RWPE2 (cell line): Measurements from ENCODE around the gene PCDH19.
"Not testable (repeated sequence)": the region's sequence is repeated elsewhere in the genome, so short reads cannot be mapped to it uniquely, and the experiment has no call there.

Source experiments
- ATAC-seq: fragments of 200-7000 bp; cut with Tn5 transposase; 3 replicates; pipeline ENCODE4 v1.9.1; 2021; ENCODE audit warnings: low read depth
- DNase-seq: peaks from one replicate; pipeline ENCODE4 v3.0.0-alpha.2; 2020; ENCODE audit warnings: low spot score
- H3K27ac ChIP-seq: fragments of 450-650 bp; 2 replicates; pipeline ENCODE4 v1.5.1; 2017; ENCODE audit warnings: mild to moderate bottlenecking; ENCODE audit not compliant: poor library complexity, severe bottlenecking
- H3K27me3 ChIP-seq: fragments of 250-450 bp; sonication (Bioruptor Pico); 2 replicates; pipeline ENCODE4 v1.5.1; 2021; ENCODE audit warnings: mild to moderate bottlenecking, moderate library complexity; ENCODE audit not compliant: insufficient read depth, poor library complexity, severe bottlenecking
- H3K36me3 ChIP-seq: fragments of 250-450 bp; sonication (Bioruptor Pico); 2 replicates; pipeline ENCODE4 v1.5.1; 2020; ENCODE audit warnings: low read depth, mild to moderate bottlenecking, moderate library complexity
- H3K4me1 ChIP-seq: fragments of 250-450 bp; sonication (Bioruptor Pico); 2 replicates; pipeline ENCODE4 v1.5.1; 2021; ENCODE audit warnings: mild to moderate bottlenecking, moderate library complexity; ENCODE audit not compliant: insufficient read depth, poor library complexity, severe bottlenecking
- H3K4me3 ChIP-seq: fragments of 250-450 bp; sonication (Bioruptor Pico); 2 replicates; pipeline ENCODE4 v1.5.1; 2021; ENCODE audit warnings: mild to moderate bottlenecking, moderate library complexity; ENCODE audit not compliant: severe bottlenecking
- H3K9me3 ChIP-seq: fragments of 250-450 bp; sonication (Bioruptor Pico); 2 replicates; pipeline ENCODE4 v1.5.1; 2021; ENCODE audit warnings: mild to moderate bottlenecking, moderate library complexity; ENCODE audit not compliant: severe bottlenecking
- TF ChIP-seq, protein P1 (sequence below): fragments of 450-650 bp; IDR thresholded peaks from one replicate; pipeline ENCODE4 v1.5.1; 2017; ENCODE audit warnings: mild to moderate bottlenecking, moderate library complexity; ENCODE audit not compliant: poor library complexity, severe bottlenecking

PCDH19 gene

DNA sequence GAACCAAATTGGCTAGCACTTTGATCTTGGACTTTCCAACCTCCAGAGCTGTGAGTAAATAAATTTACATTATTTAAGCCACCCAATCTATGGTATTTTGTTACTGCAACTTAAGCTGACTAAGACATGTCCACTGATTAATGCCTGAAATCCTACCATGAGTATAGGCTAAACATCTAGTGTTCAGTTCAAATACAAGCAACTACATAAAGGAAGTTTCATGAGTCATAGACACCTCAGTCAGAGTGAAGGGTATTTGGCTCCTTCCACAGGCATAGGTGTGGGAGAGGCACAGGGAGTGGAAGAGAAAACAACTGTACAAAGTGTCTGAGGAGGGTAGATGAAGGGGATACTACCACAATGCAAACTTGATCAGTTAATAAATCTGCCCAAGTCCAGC, 35.5 kb upstream of the PCDH19 start:
- Histone ChIP-seq H3K4me3 (no peak overlapping the region), H3K9me3 (no peaks in the 10 kb centered on the region), H3K27ac (no peak overlapping the region), H3K36me3 (no peaks in the 10 kb centered on the region), H3K4me1 (no peaks in the 10 kb centered on the region), H3K27me3 (no peaks in the 10 kb centered on the region)
- TF ChIP-seq, protein P1, sequence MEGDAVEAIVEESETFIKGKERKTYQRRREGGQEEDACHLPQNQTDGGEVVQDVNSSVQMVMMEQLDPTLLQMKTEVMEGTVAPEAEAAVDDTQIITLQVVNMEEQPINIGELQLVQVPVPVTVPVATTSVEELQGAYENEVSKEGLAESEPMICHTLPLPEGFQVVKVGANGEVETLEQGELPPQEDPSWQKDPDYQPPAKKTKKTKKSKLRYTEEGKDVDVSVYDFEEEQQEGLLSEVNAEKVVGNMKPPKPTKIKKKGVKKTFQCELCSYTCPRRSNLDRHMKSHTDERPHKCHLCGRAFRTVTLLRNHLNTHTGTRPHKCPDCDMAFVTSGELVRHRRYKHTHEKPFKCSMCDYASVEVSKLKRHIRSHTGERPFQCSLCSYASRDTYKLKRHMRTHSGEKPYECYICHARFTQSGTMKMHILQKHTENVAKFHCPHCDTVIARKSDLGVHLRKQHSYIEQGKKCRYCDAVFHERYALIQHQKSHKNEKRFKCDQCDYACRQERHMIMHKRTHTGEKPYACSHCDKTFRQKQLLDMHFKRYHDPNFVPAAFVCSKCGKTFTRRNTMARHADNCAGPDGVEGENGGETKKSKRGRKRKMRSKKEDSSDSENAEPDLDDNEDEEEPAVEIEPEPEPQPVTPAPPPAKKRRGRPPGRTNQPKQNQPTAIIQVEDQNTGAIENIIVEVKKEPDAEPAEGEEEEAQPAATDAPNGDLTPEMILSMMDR, result no peak
- no peak for ATAC-seq
- DNase-seq, result no peak

DNA sequence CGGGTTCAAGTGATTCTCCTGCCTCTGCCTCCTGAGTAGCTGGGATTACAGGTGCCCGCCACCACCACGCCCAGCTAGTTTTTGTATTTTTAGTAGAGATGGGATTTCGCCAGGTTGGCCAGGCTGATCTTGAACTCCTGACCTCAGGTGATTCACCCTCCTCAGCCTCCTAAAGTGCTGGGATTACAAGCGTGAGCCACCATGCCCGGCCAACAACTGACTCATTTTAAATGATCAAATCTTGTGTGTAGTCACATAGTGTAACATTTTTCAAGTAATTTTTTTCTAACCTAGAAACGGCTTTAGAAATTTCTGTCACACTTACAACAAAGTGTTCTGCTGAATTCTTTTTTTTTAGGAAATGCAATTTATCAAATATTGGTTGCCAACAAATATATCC, 31.2 kb upstream of the PCDH19 start:
- not testable (repeated sequence) for H3K4me1 ChIP-seq, H3K36me3 ChIP-seq, H3K4me3 ChIP-seq, H3K27me3 ChIP-seq, DNase-seq, H3K9me3 ChIP-seq, H3K27ac ChIP-seq
- peak; percentile 40; the same call in 1 of the 3 replicates for ATAC-seq

DNA sequence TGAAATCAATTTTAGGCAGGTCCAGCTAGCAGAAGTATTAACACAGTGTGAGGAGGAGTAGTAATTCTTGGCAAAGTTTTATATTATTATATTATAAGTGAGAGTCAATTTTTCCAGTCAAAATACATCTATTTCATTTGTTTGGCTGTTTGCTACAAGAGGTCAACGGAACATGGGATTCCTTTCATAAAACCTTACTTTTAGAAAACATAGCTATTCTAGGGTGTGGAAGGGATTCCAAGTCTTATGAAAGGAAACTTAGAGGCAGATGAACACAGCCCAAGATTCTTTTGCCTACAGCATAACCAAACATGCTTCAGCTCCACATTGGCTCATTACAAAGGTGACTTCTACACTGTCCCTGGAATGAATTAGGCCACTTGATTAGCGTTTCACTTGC, 29.9 kb upstream of the PCDH19 start:
- ATAC-seq (no peak), DNase-seq (no peak)
- no peaks in the 10 kb centered on the region for H3K36me3 ChIP-seq
- no peaks in the 10 kb centered on the region for H3K4me1 ChIP-seq
- H3K27ac ChIP-seq, result no peak overlapping the region
- no peak overlapping the region for H3K4me3 ChIP-seq
- H3K9me3 ChIP-seq, result no peaks in the 10 kb centered on the region
- TF ChIP-seq, protein P1, result no peak
- H3K27me3 ChIP-seq, result no peaks in the 10 kb centered on the region

DNA sequence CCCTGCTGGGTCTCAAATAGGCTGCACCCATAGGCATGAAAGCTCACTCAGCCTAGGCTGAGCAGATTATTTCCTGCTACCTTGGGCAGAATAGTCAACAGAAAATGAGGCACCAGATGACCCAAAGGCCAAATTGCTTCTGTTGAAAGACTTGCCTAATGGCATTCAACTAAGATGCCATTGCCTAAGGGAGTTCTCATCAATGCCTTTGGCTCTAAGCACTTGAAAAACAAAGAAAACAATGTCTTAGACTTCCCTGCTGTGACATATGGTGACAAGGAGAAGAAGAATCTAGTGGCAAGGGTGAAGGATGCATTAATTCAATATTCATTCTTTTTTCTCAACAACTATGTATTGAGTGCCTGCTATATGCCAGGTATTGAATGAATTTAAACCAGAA, 25.7 kb upstream of the PCDH19 start:
- DNase-seq (no peak), ATAC-seq (no peak)
- H3K27me3 ChIP-seq, result no peaks in the 10 kb centered on the region
- H3K4me1 ChIP-seq, result no peaks in the 10 kb centered on the region
- no peaks in the 10 kb centered on the region for H3K36me3 ChIP-seq
- H3K4me3 ChIP-seq, result no peak overlapping the region
- TF ChIP-seq, protein P1, result no peak
- H3K9me3 ChIP-seq, result no peaks in the 10 kb centered on the region
- no peak overlapping the region for H3K27ac ChIP-seq

DNA sequence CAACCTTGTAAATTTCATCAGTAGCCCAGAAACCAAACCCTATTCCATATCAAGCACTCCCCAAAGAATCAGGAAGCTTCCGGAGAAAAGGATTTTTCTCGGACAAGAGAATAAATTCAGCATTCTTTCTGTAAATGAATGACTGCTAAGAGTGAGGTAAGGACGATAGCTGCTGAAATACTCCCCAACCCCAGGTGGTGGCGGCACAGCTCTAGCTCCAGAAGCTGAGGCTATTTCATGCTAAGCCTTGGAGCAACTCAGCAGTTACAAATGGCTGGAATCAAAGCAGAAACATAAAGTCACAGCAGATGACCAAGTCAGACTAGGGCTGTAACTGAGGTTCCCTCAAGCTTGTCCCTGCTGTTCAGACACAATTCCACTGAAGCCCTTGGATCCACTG, 13.9 kb upstream of the PCDH19 start:
- no peaks in the 10 kb centered on the region for H3K36me3 ChIP-seq
- no peak for ATAC-seq

More for the DNA sequence above, 13.9 kb upstream of the PCDH19 start:
- TF ChIP-seq, protein P1, result no peak
- Histone ChIP-seq H3K27ac (no peak overlapping the region), H3K9me3 (no peaks in the 10 kb centered on the region), H3K4me1 (no peaks in the 10 kb centered on the region), H3K4me3 (no peak overlapping the region), H3K27me3 (no peaks in the 10 kb centered on the region)
- no peak for DNase-seq
